GM12801 (cell line): Measurements from ENCODE around the gene USP53.

Experiments
- CTCF ChIP-seq: IDR thresholded peaks from one replicate; pipeline ENCODE4 v1.5.1; 2011; ENCODE audit warnings: control low read depth; ENCODE audit not compliant: insufficient read length; ENCODE audit errors: extremely low read depth

Gene USP53

GRCh38 chr4:119281393-119281792 is 68.9 kb downstream of the USP53 start:
- no peak for TF ChIP-seq CTCF

DNA sequence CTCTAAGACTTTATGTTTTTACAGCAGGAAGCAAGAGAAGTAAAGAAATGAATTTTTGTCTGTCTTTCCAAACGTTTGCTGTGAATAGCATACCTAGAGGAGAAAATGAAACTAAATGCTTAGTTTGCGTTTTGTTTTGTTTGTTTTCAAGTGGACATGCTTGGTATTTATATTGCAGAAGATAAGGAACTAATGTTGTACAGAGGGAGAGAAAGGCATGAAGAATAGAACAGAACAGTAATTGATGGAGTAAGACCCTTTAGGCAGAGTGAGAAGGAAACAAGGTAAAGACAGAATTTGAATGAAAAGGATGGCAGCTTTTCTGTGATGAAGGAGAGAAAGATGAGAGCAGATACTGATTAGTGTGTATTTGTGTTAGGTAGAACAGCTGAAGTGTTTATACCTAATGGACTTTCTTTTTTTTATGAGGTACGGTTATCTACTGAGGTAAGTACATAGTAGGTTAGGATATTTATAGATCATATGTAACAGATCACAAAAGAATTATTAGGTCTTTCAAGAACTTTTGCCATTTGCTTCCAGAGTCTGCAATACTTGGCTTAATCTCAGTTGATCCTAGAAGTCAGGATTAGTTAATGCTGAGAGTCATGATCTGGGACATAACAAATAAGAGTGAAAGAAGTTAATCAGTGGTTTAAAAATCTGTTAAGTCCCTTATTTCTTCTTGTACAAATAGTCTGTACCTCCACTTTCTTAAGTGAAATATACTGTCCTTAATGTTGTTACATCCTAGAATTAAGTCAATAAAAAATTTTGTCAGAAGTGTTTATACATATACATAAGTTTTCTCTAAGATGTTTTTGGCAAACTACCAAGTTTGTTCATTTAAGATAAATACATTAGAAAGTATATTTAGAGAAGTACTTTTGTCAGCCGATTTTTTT is 72.6 kb downstream of the USP53 start:
- TF ChIP-seq CTCF, result no peak

GRCh38 chr4:119286377-119287002 is 74.0 kb downstream of the USP53 start:
- no peak for TF ChIP-seq CTCF

GRCh38 chr4:119289313-119289712 is 76.8 kb downstream of the USP53 start:
- no peak for TF ChIP-seq CTCF

GRCh38 chr4:119290598-119290997 is 78.1 kb downstream of the USP53 start:
- TF ChIP-seq CTCF, result no peak

DNA sequence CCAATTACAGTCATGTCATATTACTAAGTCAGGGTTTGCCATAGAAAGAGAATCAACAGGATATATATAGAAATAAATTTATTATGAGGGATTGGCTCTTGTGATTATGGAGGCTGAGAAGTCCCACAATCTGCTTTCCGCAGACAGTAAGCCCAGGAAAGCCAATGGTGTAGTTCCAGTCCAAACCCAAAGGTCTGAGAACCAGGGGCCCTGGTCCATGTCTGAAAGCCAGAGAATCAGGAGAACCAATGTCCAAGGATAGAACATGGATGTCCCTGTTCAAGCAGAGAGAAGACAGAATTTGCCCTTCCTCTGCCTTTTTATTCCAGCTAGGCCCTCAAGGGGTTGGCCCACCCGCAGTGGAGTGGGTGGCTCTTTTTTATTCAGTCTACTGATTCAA is 83.8 kb downstream of the USP53 start:
- TF ChIP-seq CTCF, result no peak

DNA sequence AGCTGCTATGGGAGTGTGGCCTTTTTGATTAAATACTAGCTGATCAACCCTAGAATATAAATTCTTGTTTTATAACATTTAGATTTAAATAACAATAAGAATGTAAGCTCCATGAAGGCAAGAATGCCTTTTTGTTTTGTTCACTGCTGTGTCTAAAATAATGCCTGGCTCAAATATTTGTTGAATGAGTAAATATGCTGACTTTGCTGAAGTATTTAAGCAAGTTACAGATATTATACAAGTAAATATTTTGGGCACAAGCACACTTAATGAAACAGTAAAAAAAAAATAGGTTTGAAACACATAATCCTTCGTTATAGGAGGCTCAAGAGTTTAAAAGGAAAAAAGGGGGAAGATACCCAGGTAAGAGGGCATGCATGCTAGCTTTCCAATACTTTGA is 85.3 kb downstream of the USP53 start:
- TF ChIP-seq CTCF, result no peak
